Left renal cortex interstitium (tissue), 4 donors: Measurements from ENCODE around the gene PRXL2A. TPM values are rescaled to one million over a fixed set of nuclear protein-coding genes. Genes with fewer than 3 reads are reported as not detected.
A peak's percentile ranks its signal among the peaks of the same experiment; 100 is the strongest.
"Not testable (repeated sequence)": the region's sequence is repeated elsewhere in the genome, so short reads cannot be mapped to it uniquely, and the experiment has no call there.

ENCODE experiments used
- DNase-seq, 4 donors: peaks; one replicate each; pipeline ENCODE4 v3.0.0-alpha.2; 2013; ENCODE audit warnings: low read depth in 4 of 4, low spot score in 2 of 4, missing footprints in 1 of 4
- polyA plus RNA-seq, 4 donors: library from polyadenylated mRNA; unstranded; fragments of 120-200 nt; gene quantifications; one replicate each; pipeline ENCODE4 v1.2.1, GENCODE V29; 2013; ENCODE audit not compliant: insufficient read length in 4 of 4

The PRXL2A gene
- polyA plus RNA-seq, 4 donors = 110 to 132 (median 122) TPM

DNA sequence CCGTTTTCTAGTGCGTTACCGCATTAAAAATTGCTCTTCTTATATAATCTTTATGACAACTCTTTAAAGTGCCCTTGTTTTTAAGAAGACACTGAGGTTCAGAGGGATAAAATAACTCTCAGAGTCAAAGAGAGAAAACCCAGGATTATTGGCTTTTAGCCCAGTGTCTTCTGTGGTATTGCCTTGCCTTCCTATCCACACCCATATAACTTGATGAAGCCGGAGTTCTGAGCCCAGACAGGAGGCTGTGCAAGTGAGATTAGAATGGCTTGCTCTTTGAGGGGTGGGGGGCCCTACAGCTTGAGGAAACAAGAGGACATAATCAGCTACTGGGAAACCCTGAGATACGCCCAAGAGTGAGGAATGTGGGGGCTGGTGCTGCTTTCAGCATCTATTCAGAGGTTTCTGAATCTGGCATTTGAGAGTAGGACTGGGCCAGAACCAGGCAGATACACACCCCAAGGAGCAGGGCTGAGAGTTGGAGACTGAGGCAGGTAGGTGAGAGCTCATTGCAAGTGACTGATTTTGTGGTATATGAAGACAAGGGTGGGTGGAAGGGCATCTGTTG lies 2.3 kb downstream of the PRXL2A start:
- no peak for DNase-seq

DNA sequence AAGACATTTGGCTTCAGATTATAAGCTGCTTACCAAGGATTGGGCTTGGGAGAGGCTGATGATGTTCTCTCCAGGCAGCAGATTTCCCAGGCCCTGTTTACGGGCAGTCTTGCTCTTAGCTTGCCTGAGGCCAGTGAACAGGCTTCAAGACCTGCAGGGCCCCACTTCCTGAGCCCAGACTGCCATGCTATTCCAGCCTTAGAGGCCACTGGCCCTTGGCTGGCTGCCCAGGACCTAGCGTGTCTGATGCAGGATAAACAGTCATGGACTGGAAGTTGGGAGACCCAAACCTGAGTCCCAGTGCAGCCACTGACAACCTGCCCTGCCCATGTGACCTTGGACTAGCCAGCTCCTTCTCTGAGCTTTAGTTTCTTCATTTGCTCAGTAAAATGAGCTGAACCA lies 2.9 kb downstream of the PRXL2A start:
- no peak for DNase-seq

DNA sequence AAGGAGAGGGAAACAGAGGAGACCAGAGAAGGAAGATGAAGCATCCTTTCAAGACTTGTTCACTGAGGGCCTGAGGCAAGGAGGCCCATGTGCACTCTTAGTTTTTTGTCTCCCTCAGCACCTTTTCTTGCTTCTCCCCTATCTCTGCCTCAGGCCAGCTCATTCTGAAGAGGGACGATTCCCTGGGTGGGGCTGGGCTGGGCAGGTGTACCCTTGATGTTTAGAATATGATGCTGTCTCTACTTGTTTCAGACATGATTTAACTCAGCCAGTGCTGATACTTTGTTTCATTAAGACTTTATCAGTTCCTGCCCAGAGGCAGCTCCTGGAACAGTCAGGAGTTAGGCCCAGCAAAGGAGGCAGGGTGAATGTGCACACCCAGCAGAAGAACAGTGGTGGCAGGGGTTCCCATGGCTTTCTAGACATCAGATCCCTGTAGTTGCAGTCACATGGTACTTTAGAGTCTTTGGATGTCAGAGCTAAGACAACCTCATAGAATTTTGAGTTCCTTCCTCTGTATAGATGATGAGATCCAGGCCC lies 3.4 kb downstream of the PRXL2A start:
- no peak for DNase-seq

DNA sequence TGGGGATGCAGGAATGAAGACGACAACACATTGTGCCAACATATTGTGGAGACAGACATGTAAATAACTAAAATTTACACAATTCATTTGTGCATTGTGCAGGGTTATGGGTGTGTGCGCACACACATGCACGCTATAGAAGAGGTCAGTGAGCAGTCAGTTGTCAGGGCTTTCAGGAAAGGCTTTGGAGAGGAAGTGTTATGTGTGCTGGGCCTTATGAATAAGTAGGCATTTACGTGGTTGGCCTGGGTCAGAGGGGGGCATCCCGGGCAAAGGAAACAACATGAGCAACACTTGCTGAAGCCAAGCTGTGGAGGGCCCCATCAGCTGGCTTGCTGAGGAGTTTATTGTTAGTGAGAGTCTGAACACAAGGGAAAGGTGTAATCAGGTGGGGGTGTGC lies 4.1 kb downstream of the PRXL2A start:
- no peak for DNase-seq

DNA sequence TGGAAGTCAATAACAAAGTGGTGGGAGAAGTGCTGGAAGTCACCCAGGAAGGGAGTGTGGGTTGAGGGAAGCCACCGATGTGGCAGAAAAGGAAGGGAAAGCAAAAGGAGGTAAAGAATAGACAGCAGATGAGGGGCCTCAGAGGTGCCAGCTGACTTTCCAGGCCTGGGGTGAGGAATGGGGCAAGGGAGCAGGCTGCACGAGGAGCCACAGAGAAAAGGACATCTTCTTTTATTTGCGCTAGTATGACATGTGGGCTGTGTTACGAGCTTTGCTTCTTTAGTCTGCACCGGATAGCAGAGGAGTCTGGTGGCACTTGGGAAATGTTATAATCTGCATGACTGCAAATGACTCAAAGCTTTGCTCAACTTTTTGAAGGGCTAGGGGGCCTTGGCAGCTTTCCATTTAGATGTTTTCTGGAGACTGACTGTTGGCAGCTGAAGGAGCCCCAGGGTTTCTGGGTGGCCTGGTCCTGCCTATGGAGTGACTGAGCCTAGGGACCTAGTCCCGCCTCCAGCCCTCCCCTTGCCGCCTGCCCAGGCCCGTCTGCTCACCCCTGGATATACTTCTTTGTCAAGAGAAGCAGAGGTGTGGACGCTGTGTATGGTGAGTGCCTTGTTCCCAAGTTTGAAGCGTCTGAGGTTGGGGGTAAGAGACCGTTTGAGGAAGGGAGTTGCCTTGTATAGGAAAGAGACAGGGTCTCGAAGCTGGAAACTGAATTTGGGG lies 5.1 kb downstream of the PRXL2A start:
- DNase-seq = no peak

DNA sequence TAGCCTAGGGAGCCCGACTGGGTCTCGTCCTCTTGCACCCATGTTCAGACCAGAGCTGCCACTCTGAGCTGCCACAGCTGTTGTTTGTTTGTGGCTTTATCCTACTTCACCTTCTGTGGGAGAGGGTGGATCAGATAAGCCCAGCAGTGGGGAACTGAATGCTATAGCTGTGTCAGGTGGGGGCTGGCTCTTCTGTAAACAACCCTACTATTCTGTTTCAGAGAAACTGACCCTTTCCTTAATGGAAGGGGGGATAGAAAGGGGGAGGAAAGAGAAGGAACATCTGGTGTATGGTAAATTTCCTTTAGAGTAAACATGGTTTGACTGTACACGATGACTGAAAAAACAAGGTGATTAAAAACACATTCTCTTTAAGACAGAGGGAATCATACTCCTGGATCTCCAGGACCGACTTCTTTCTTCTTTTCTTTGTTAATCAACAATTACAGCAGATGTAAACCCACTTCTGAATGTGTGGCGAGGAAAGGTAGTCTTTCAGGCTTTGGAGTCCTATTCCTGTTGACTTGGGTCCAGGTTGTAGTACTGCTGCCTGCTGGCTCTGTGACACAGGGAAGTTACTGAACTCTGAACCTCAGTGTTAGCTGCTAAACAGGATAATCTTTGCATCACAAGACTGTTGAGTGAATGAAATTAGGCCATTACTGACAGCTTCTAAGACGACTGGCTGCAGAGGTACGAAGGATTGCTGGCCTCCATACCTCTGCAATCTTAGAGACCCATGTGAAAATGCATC lies 6.0 kb downstream of the PRXL2A start:
- peak in 3 of 4 donors; percentile 52 to 84 (median 73) for DNase-seq

DNA sequence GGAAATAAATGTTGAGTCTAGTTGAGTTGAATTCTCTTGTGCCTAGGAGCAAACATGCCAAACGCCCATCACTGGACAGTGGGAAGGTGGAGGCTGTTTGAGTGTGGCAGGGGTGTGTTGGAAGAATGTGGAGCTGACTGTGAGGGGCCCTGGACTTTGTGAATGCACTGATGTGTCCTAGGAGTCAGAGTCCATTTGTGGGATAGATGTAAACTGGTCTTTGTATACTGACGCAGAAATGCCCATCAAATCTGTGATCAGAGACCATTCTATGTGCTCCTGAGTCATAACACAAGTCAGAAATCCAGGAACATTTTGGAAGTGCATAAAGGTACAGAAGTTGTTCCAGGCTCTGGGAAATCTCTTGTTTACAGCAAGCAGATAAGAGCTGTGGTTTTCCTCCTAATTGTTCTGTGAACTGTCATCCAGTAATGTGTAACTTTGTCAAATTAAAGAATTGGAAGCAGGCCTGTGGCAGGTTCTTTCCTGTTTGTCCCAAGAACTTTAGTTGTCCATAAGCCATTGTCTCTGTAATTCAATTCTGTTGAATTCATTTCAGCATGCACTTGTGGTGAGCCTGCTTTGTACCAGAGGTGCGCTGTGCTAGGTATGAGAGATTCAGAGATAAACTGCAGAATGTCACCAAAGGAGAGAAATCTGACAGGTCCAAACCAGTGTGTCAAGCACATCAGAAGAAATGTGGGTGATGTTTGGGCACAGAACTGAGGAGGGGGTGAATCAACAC lies 7.6 kb downstream of the PRXL2A start:
- no peak for DNase-seq

DNA sequence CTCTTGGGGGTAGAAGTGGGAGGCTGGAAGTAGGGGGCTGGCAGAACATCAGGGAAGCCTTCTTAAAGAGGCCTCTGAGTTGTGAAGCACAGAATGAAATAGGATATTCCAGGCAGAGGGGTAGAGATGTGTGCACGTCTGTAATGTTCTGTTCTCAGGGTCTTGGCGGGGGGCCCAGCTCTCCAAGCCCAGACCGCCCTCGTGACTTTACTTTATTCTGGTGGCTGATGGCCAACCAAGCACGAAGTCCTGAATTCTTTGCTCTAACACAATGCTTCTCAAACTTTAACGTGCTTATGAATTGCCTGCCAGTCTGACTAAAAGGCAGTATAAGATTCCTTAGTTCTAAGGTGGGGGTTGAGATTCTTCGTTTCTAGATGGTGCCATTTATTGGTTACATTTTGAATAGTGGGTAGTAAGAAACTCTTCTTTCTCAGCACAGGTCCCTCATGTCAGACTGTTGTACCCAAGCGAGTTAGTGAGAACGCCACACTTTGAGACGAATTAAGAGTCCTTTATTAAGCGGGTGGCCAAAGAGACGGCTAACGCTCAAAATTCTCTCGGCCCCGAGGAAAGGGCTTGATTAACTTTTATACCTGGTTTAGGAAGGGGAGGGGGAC lies 8.2 kb downstream of the PRXL2A start:
- peak in 2 of 4 donors; percentile 65 to 73 for DNase-seq

DNA sequence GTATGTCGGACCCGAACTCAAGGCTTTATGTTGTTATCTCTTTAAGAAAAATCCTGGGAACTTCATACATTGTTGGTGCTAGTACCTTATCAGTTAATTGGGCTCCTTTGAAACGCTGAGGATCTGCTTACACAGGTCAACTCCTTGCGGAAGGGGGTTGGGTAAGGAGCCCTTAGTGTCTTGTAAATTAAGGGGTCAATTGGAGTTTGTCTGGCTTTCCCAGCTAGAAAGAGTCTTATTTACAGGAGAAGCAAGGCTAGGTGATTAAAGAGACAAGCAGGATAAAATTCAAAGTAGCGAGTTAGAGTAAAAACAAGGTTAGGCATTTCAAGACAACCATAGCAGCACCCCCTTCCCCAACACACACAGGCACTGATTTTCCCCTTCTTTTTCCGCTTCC lies 8.9 kb downstream of the PRXL2A start:
- not testable (repeated sequence) for DNase-seq

DNA sequence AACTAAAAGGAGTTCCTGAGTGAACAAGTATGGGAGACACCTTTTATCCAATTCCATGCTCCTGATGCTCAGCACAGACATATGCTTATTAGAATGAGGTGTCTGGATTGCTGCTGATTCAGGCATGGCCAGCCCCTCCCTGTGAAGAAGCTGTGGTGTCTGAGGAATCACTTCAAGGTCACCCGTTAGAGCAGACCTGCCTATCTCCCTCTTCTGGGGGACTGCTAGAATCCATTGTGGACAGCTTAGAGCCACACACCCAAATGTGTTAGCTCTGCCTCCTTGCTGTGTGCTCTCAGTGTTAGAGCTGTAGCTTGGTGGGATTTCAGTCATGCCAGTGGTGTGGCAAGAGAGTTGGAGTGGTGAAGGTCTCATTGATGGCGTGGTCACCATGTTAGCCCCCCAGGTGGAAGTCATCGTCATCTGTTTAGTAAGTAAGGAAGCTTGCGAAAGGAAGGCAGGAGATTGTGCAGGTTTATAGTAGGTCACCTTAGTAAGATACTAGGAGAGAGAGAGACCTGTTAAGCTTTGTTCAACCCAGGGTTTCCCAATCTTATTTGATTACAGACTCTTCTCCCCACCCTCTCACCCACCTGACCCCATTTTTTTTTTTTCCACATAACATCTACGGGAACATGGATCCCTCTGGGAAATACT lies 12.8 kb downstream of the PRXL2A start:
- DNase-seq = no peak

DNA sequence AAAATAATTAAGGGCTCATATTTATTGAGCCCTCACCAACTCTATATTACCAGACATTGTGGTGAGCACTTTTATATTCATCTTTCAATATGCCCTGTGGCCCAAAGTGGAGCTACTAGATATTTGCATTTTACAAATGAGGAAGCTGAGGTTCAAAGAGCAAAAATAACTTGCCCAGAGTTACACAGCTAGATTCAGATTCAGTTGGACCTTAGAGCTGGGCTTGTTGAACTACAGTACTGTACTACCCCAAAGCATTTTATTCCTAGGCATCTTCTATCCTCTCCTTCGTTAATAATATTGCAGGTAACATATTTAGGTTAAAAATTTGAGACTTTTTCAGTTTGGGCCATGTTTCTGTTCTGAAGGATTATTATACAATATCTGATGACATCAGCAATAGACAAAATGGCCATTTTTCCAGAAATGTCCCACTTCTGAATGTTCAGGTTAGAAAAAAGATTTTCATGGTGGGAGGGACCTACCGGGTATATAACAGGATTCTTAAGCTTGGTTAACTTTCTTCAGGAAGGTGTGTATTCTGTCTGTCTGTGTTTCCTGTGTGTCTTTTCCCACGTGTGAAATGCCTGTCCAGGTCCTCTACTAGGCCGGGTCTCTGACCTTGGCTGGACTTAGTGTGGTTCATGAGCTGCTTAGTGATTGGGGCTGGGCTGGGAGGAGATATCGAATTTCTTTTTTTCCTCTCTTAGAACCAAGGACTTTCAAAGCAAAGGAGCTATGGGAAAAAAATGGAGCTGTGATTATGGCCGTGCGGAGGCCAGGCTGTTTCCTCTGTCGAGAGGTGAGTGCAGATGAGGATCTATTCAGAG lies 13.6 kb downstream of the PRXL2A start:
- no peak for DNase-seq

DNA sequence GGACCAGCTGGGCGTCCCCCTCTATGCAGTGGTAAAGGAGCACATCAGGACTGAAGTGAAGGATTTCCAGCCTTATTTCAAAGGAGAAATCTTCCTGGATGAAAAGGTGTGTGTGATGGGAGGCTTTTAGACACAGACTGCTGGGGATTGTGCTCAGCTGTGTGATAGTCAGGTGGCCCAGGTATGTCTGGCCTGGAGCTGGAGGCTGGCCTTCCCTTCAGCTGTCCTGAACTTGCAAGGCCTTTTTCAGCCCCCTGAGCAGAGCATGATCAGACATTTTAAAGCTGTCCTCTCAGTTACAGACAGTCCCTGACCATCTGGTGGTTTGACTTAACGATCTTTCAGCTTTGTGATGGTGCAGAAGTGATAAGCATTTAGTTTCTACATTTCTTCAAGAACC lies 17.6 kb downstream of the PRXL2A start:
- DNase-seq = no peak

DNA sequence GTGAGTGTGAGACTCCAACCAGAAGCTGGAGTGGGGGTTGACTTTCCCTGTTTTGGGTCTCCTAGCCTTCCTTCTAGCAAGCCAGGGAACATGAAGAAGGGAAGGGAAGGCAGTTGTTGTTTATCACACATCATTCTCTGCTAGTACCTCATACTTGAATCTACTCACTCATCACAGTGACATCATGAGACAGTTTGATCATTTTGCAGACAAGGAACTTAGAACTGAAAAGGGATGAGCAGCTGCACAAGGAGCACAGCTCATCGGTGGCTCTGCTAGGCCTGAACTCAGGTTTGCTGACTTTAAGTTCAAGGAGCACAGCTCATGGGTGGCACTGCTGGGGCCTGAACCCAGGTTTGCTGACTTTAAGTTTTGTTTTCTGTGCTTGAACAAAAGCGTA lies 19.2 kb downstream of the PRXL2A start:
- no peak for DNase-seq

DNA sequence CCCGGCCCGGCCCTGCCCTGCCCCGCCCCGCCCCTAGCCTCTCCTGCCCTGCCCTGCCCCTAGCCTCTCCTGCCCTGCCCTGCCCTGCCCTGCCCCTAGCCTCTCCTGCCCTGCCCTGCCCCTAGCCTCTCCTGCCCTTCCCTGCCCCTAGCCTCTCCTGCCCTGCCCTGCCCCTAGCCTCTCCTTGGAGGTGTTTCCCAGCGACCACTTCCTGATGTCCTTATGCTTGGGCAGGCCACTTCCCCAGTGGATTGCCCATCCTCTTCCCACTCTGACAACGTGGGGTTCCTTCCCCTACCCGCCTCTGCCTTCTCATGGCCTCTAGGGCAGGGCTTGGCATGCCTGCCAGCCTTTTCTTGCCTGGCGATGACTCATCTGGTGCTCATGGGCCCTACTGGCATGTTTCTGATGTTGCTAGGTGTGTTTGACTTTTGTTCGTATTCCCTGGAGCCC lies 21.2 kb downstream of the PRXL2A start:
- DNase-seq = no peak

DNA sequence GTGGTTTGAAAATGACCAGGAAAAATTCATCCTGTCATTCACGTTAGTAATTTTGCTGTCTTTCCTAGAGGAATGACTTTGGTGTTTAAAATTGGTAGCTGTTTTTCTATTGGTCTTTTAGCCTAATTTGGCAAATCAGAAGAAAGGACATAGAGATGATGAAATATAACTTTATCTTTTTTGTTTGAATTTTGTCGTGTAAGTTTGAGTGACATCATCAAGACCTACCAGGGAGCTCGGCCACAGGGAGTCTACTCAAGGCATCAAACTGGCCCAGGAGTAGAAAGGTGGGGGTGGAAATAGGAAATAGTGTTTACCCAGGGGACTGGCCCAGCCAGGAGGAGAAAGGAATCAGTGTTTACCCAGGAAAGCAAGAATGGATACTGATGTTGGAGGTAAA lies 24.8 kb downstream of the PRXL2A start:
- DNase-seq = no peak

DNA sequence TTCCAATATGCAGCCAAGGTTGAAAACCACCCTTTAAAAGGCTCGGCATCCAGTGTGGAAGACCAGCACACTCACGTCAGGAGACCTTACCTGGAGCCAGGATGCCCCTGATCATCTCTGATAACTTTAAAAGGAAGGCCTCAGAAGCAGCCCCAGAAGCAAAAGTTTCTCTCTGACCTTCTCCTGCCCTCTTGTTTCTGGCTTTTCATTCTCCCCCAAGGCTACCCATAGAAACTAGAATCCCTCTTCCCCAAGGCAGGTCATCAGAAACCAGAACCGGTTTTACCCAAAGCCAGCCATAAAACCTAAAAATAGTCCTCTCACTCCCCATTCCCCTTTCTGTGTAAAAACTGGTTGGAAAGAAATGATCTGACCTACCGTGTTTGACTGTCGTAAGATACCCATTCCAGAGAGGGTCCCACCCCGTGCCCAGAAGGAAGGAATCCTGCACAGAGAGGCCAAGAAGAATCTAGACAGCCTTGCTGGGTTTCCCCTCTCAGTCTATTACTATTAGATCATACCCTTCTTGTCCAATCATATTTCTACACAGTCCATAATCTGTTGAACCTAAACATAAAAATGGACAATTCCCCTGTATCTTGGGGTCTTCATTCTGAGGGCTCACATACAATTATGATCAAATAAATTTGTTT lies 28.2 kb downstream of the PRXL2A start:
- no peak for DNase-seq

DNA sequence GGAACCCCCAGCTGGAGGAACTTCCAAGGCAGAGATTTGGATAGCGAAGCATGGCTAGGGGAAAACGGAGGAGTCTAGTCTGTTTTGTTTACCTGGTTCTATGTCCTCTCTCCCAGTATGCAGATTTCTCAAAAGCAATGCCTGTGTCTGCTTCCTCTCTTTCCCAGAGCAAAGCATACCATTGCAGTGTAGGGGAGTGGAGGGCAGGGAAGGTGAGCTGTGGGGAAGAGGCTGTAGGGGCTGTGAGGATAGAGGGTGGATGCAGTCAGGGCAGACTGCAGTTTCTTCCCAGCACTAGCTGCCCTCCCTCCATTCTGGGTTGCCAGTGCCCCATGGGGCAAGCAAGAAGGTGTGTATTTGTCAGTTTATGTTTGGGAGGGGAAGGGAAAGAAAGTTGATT lies 28.9 kb downstream of the PRXL2A start:
- no peak for DNase-seq

DNA sequence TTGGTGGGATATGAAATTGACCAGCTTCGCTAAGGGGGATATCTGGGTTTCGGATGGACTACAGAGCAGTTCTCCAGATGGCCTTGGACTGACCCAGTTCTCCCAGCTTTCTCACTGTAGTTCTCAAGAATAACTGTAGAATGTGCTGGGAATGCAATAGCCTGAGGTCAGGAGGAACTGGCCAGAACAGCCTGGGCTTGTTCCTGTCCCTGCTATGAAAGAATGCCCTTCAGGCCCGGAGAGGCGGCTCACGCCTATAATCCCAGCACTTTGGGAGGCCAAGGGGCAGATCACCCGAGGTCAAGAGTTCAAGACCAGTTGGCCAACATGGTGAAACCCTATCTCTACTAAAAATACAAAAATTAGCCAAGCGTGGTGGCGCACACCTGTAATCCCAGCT lies 33.5 kb downstream of the PRXL2A start:
- DNase-seq = no peak
